LNCaP clone FGC (cell line): ENCODE data around the gene MYL12A.

Experiments used
- DNase-seq: peaks from one replicate; pipeline ENCODE4 v3.0.0-alpha.2; 2011; ENCODE audit warnings: low read depth
- H3K4me3 ChIP-seq: 2 replicates; pipeline ENCODE4 v1.5.1; 2011; ENCODE audit warnings: mild to moderate bottlenecking, low read depth, low read length, control low read depth
- TF ChIP-seq, protein P1 (sequence below): IDR thresholded peaks from 2 replicates; pipeline ENCODE4 v1.5.1; 2012; ENCODE audit warnings: mild to moderate bottlenecking; ENCODE audit not compliant: control insufficient read depth, insufficient read depth; ENCODE audit errors: extremely low read depth

Gene MYL12A

DNA sequence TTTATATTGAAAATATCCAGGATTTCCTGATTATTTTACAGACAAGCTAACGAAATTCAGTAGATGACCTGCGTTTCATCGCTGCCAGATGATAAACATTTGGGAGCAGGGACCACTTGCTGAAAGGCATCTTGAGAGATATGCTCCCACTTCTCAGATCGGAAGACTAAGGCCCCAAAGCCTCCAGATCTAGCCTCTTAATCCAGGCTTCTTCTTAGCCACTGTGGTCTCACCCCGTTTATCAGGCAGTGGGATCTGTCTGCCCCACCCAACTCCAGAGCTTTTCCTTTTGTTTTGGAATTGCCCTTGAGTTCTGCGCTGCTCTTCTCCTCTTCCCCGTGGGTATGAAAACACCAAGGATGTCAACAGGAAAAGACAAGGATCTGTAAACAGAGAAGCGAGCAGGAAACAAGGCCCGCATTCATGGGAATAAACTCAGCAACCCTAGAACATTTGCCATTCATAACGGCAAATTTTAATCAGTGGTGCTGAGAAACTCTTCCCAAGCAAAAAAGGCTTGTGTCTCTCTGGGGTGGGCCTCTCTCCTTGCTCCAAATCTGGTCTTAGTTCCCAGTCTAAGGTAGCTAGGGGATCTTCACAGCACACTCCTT lies 35.8 kb downstream of the MYL12A start:
- DNase-seq: no peak
- H3K4me3 ChIP-seq: no peak overlapping the region
- TF ChIP-seq, protein P1, sequence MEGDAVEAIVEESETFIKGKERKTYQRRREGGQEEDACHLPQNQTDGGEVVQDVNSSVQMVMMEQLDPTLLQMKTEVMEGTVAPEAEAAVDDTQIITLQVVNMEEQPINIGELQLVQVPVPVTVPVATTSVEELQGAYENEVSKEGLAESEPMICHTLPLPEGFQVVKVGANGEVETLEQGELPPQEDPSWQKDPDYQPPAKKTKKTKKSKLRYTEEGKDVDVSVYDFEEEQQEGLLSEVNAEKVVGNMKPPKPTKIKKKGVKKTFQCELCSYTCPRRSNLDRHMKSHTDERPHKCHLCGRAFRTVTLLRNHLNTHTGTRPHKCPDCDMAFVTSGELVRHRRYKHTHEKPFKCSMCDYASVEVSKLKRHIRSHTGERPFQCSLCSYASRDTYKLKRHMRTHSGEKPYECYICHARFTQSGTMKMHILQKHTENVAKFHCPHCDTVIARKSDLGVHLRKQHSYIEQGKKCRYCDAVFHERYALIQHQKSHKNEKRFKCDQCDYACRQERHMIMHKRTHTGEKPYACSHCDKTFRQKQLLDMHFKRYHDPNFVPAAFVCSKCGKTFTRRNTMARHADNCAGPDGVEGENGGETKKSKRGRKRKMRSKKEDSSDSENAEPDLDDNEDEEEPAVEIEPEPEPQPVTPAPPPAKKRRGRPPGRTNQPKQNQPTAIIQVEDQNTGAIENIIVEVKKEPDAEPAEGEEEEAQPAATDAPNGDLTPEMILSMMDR: no peak

DNA sequence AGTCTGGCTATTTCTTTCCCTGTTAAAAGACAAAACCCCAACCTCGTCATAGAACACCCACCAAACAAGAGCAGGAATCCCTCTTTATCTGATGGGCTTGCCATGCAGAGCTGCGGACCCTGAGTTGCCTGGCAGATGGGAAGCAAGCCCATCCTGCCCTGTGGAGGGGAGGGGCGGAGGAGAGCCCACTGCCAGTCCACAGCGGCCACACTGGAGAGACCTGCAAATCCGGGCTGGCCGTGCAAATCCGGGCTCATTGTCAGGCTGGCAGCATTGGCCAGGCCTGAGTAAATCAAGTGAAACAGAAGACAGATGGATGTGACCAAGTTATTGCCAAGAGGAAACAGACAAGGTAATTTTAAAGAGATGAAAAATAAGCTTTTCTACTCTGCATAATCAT lies 36.3 kb downstream of the MYL12A start:
- H3K4me3 ChIP-seq: no peak overlapping the region
- TF ChIP-seq, protein P1: no peak
- no peak for DNase-seq

DNA sequence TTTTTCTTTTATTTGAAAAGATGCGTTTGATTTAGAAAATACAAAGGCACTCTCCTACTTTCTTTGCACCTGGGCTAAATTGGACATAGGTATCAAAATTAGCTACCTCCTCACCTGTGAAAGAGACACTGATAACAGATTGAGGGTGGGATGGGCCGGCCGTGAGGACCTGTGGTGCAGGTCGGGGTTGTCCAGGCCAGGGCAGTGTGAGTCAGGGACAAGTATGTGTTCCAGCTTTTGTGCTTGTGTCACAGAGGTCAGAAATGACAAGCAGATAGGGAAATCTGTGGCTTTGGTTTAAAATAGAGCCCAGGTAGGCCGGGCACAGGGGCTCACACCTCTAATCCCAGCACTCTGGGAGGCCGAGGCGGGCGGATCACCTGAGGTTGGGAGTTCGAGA lies 36.9 kb downstream of the MYL12A start:
- TF ChIP-seq, protein P1: no peak
- no peak overlapping the region for H3K4me3 ChIP-seq
- DNase-seq: no peak

DNA sequence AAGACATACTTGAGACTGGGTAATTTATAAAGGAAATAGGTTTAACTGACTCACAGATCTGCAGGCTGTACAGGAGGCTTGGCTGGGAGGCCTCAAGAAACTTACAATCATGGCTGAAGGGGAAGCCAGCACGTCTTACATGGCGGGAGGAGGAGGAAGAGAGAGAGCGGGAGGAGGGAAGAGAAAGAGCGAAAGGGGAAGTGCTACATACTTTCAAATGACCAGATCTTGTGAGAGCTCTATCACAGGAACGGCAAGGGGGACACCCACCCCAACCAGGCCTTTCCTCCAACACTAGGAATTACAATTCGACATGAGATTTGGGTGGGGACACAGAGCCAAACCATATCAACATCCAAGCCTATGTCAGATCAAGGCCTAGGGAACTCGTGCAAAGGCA lies 38.6 kb downstream of the MYL12A start:
- no peak for DNase-seq
- TF ChIP-seq, protein P1: no peak
- H3K4me3 ChIP-seq: no peak overlapping the region

DNA sequence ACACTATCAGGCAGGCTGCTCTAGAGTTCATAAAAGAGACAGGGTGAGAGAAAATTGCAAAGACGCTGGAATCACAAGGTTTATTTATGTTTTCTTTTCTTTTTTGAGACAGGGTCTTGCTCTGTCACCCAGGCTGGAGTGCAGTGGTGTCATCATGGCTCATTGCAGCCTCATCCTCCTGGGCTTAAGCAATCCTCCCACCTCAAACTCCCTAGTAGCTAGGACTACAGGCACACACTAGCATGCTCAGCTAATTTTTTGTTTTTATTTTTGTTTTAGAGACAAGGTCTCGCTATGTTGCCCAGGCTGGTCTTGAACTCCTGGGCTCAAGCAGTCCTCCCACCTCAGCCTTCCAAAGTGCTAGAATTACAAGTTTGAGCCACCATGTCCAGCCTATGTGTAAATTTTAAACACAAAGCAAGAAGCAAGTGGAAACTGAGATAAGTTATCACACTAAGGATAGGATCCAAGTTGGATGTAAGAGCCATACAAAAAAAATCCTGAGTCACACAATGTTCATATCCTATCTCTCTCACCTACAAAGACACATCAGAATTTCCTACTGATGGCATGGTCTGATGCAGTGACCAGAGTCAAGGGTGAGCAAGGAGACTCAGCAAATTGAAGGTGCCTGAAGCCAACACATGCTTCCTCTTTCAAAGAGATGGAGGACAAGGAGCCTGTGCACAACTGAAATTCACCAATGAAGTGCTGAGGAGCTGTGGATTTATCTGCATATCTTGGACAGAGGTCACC lies 45.8 kb downstream of the MYL12A start:
- no peak for DNase-seq

DNA sequence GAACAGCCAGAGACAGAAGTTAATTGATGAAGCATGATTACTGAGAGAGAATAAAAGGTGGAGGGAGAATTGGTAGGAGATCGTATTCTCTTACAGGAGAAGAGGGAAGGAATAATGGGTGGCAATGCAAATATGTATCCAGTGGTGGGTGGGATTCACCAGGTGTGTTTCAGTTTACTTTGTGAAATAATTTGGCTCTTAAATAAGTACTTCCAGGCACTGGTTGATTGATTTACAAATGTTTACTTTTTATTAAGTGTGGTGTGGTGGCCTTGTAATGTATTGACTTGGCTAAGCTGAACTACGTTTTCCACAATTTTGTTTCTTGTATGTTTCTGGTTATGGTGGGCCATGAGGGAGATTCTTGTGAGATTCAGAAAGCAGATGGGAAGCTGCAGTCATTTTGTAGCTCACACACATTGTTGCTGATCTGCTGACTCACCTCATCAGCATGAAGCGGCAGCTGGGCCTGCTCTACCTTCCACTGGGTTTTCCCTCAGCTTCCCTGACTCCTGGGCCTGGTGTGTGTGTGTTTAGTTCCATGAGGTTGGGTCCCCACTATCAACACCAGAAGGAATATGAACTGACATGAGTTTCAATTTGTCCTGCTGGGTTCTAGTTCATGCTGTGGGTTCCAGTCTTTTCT lies 47.0 kb downstream of the MYL12A start:
- no peak for DNase-seq
- no peak overlapping the region for H3K4me3 ChIP-seq
- TF ChIP-seq, protein P1: no peak

More for the DNA sequence above, 45.8 kb downstream of the MYL12A start:
- TF ChIP-seq, protein P1: no peak
- H3K4me3 ChIP-seq: no peak overlapping the region
